Measurements from ENCODE around the gene ANKRD13B. TPM values are rescaled to one million over a fixed set of nuclear protein-coding genes. Genes with fewer than 3 reads are reported as not detected.

Gene ANKRD13B
- total RNA-seq, 5 donors from 2014 or later (not counting 1 experiment from before 2014, with no cell fraction given): 1.7 to 6.4 (median 4.1) TPM

- H3K9me3 Mint-ChIP-seq: no peaks in the 10 kb centered on the region
- H3K27ac ChIP-seq (ENCODE audit: low read length): no peak overlapping the region
- peaks cover 3% of the 10 kb centered on the region for H3K36me3 Mint-ChIP-seq
- ATAC-seq (replicated peaks in 1 of 4) (no peak), DNase-seq (peak in 2 of 35 experiments; percentile 2 to 13)
- peaks cover 9 to 30% of the 10 kb centered on the region in 2 experiments for H3K4me1 ChIP-seq (ENCODE audit: control insufficient read depth in 1 of 2, extremely low read depth in 1 of 2, insufficient read depth in 2 of 2, low read length in 2 of 2)
- no peak overlapping the region for H3K4me3 Mint-ChIP-seq
- peaks cover 22 to 44% of the 10 kb centered on the region in 2 donors for H3K36me3 ChIP-seq (ENCODE audit: control insufficient read depth in 2 of 2, extremely low read depth in 1 of 2, insufficient read depth in 1 of 2, low read length in 1 of 2)
- ChIA-PET POLR2A (interaction anchor here in 1 of 2 donors (0.6 kb wide), 1 partner anchor 46 kb away, joined by 3 read pairs; no protein-coding TSS in a partner anchor), CTCF (interaction anchor here in 1 of 2 donors (0.6 to 2.3 kb wide), 3 partner anchors 37 to 202 kb away, joined by 6 to 7 read pairs (median 6); no protein-coding TSS in a partner anchor)
- H3K27ac Mint-ChIP-seq: no peak overlapping the region
- no peaks in the 10 kb centered on the region for H3K27me3 Mint-ChIP-seq
- H3K4me1 Mint-ChIP-seq: peaks cover 12 to 20% (median 16%) of the 10 kb centered on the region in 3 donors
- no peak overlapping the region for H3K4me3 ChIP-seq (ENCODE audit: control insufficient read depth in 1 of 2, extremely low read depth in 1 of 2, low read length in 1 of 2)
- 89% methylated on average over 18 of the region's 30 CpGs for WGBS (ENCODE audit: insufficient coverage)
- H3K27me3 ChIP-seq (replicated peaks in 1 of 2; ENCODE audit: control insufficient read depth in 2 of 2, extremely low read depth in 1 of 2, insufficient read depth in 2 of 2, low read length in 1 of 2): no peaks in the 10 kb centered on the region
- H3K9me3 ChIP-seq: no peaks in the 10 kb centered on the region
These were observed 20.9 kb upstream of the ANKRD13B start for GRCh38 chr17:29571883-29572681.

GRCh38 chr17:29572691-29573557, 20.0 kb upstream of the ANKRD13B start:
- ChIA-PET POLR2A (interaction anchor here in 1 of 2 donors (0.6 kb wide), 1 partner anchor 45 kb away, joined by 3 read pairs; no protein-coding TSS in a partner anchor), CTCF (interaction anchor here (0.6 to 1.5 kb wide), 3 partner anchors 37 to 203 kb away, joined by 5 to 7 read pairs (median 6); no protein-coding TSS in a partner anchor)
- no peaks in the 10 kb centered on the region for H3K27me3 ChIP-seq (replicated peaks in 1 of 2; ENCODE audit: control insufficient read depth in 2 of 2, extremely low read depth in 1 of 2, insufficient read depth in 2 of 2, low read length in 1 of 2)
- peak in 21 of 35 experiments; percentile 26 to 78 (median 57) for DNase-seq
- H3K27ac ChIP-seq (ENCODE audit: low read length): no peak overlapping the region
- Mint-ChIP-seq H3K27me3 (no peaks in the 10 kb centered on the region), H3K4me3 (no peak overlapping the region), H3K4me1 (peaks cover 12 to 20% (median 16%) of the 10 kb centered on the region in 3 donors), H3K9me3 (no peaks in the 10 kb centered on the region), H3K27ac (no peak overlapping the region), H3K36me3 (peaks cover 3% of the 10 kb centered on the region)
- H3K9me3 ChIP-seq: no peaks in the 10 kb centered on the region
- no peak overlapping the region for H3K4me3 ChIP-seq (ENCODE audit: control insufficient read depth in 1 of 2, extremely low read depth in 1 of 2, low read length in 1 of 2)
- WGBS (ENCODE audit: insufficient coverage): 42% methylated on average over 42 of the region's 62 CpGs
- H3K36me3 ChIP-seq (ENCODE audit: control insufficient read depth in 2 of 2, extremely low read depth in 1 of 2, insufficient read depth in 1 of 2, low read length in 1 of 2): peaks cover 26 to 52% of the 10 kb centered on the region in 2 donors
- H3K4me1 ChIP-seq (ENCODE audit: control insufficient read depth in 1 of 2, extremely low read depth in 1 of 2, insufficient read depth in 2 of 2, low read length in 2 of 2): peaks cover 5 to 25% of the 10 kb centered on the region in 2 experiments
- peak; percentile 16 to 37 (median 26) for ATAC-seq (replicated peaks in 1 of 4)

DNA sequence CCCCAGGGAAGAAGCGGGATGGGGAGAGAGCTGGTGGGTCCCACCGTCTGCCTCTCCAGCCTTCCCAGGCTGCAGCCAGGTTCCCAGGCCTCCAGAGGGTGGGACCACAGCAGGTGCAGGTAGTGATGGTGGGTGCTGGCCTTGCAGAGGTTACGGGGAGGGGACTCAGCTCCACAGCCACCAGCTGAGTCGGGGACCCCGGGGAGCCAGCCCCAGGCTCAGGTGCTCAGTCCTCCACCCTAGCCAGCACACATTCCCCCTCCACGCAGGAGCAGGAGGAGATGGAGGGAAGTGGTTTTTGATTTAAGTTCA, 19.4 kb upstream of the ANKRD13B start:
- DNase-seq: peak in 2 of 35 experiments; percentile 4 to 11
- H3K27me3 ChIP-seq (replicated peaks in 1 of 2; ENCODE audit: control insufficient read depth in 2 of 2, extremely low read depth in 1 of 2, insufficient read depth in 2 of 2, low read length in 1 of 2): no peaks in the 10 kb centered on the region
- 80% methylated on average over 1 of the region's 6 CpGs for WGBS (ENCODE audit: insufficient coverage)
- H3K27ac ChIP-seq (ENCODE audit: low read length): no peak overlapping the region
- Mint-ChIP-seq H3K4me1 (peaks cover 12 to 20% (median 16%) of the 10 kb centered on the region in 3 donors), H3K4me3 (no peak overlapping the region), H3K27ac (no peak overlapping the region), H3K27me3 (no peaks in the 10 kb centered on the region), H3K9me3 (no peaks in the 10 kb centered on the region), H3K36me3 (peaks cover 5% of the 10 kb centered on the region)
- H3K9me3 ChIP-seq: no peaks in the 10 kb centered on the region
- ChIA-PET POLR2A (no interaction called here), CTCF (interaction anchor here in 1 of 2 donors (0.7 kb wide), 1 partner anchor 166 kb away, joined by 5 read pairs; no protein-coding TSS in a partner anchor)
- peaks cover 5 to 22% of the 10 kb centered on the region in 2 experiments for H3K4me1 ChIP-seq (ENCODE audit: control insufficient read depth in 1 of 2, extremely low read depth in 1 of 2, insufficient read depth in 2 of 2, low read length in 2 of 2)
- no peak for ATAC-seq (replicated peaks in 1 of 4)
- H3K4me3 ChIP-seq (ENCODE audit: control insufficient read depth in 1 of 2, extremely low read depth in 1 of 2, low read length in 1 of 2): no peak overlapping the region
- H3K36me3 ChIP-seq (ENCODE audit: control insufficient read depth in 2 of 2, extremely low read depth in 1 of 2, insufficient read depth in 1 of 2, low read length in 1 of 2): peaks cover 26 to 58% of the 10 kb centered on the region in 2 donors

GRCh38 chr17:29573871-29574731, 18.8 kb upstream of the ANKRD13B start:
- peak in 1 of 35 experiments; percentile 11 for DNase-seq
- POLR2A ChIA-PET: no interaction called here
- 94% methylated on average over 4 of the region's 14 CpGs for WGBS (ENCODE audit: insufficient coverage)
- no peaks in the 10 kb centered on the region for H3K9me3 ChIP-seq
- peaks cover 26 to 64% of the 10 kb centered on the region in 2 donors for H3K36me3 ChIP-seq (ENCODE audit: control insufficient read depth in 2 of 2, extremely low read depth in 1 of 2, insufficient read depth in 1 of 2, low read length in 1 of 2)
- no peak for ATAC-seq (replicated peaks in 1 of 4)
- H3K4me1 Mint-ChIP-seq: peaks cover 10 to 18% (median 13%) of the 10 kb centered on the region in 3 donors
- H3K27ac Mint-ChIP-seq: no peak overlapping the region
- H3K4me3 ChIP-seq (ENCODE audit: control insufficient read depth in 1 of 2, extremely low read depth in 1 of 2, low read length in 1 of 2): no peak overlapping the region
- no peaks in the 10 kb centered on the region for H3K9me3 Mint-ChIP-seq
- peaks cover 6% of the 10 kb centered on the region for H3K36me3 Mint-ChIP-seq
- H3K4me3 Mint-ChIP-seq: no peak overlapping the region
- H3K4me1 ChIP-seq (ENCODE audit: control insufficient read depth in 1 of 2, extremely low read depth in 1 of 2, insufficient read depth in 2 of 2, low read length in 2 of 2): peaks cover 5 to 17% of the 10 kb centered on the region in 2 experiments
- H3K27me3 Mint-ChIP-seq: no peaks in the 10 kb centered on the region
- H3K27me3 ChIP-seq (replicated peaks in 1 of 2; ENCODE audit: control insufficient read depth in 2 of 2, extremely low read depth in 1 of 2, insufficient read depth in 2 of 2, low read length in 1 of 2): no peaks in the 10 kb centered on the region
- H3K27ac ChIP-seq (ENCODE audit: low read length): no peak overlapping the region
- CTCF ChIA-PET: interaction anchor here in 1 of 2 donors (0.6 to 0.7 kb wide), 2 partner anchors 165 to 206 kb away, joined by 5 read pairs; no protein-coding TSS in a partner anchor

DNA sequence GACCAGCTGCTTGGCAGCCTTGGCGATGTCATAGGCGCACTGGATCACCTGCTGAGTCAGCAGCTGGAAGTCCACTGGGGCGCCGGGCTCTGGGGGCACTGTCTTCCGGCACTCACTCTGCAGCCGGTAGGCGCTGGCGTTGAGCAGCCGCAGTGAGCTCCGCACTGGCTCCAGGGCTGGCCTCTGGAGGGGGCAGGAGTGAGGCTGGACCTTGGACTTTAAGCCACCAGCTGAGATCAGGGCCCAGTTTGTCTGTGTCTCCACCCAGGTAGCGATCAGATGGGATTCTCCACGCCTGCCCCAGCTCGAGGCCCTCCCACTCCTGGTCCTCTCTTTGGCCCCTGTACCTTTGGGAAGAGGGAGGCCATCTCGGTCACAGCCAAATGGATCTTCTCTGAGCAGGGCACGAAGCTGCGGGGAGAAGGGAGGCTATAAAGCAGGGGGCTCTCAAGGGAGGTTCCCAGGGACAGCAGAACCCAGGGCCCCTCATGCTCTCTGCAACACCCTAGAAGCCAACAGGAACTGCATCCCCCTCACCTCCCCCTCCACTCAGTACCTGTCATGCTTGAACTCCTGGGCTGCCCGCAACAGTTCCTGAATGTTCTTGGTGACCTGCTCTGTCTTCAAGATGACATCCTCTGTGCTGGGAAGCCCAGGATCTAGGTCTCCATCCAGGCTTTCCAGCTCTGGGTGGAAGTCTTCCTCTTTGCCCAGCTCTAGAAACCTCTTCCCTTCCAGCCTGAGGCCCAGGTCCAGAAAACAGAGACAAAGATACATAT, 18.0 kb upstream of the ANKRD13B start:
- WGBS (ENCODE audit: insufficient coverage): 98% methylated on average over 12 of the region's 17 CpGs
- H3K9me3 ChIP-seq: no peaks in the 10 kb centered on the region
- Mint-ChIP-seq H3K27ac (no peak overlapping the region), H3K9me3 (no peaks in the 10 kb centered on the region), H3K4me3 (no peak overlapping the region), H3K4me1 (peaks cover 8 to 13% (median 8%) of the 10 kb centered on the region in 3 donors), H3K27me3 (no peaks in the 10 kb centered on the region), H3K36me3 (peaks cover 10% of the 10 kb centered on the region)
- DNase-seq: peak in 1 of 35 experiments; percentile 12
- ChIA-PET CTCF (interaction anchor here (0.6 kb wide), 2 partner anchors 205 to 233 kb away, joined by 5 read pairs; no protein-coding TSS in a partner anchor), POLR2A (interaction anchor here in 1 of 2 donors (0.6 kb wide), 1 partner anchor 21 kb away, joined by 5 read pairs; no protein-coding TSS in a partner anchor)
- no peak for ATAC-seq (replicated peaks in 1 of 4)
- H3K4me3 ChIP-seq (ENCODE audit: control insufficient read depth in 1 of 2, extremely low read depth in 1 of 2, low read length in 1 of 2): no peak overlapping the region
- no peaks in the 10 kb centered on the region for H3K27me3 ChIP-seq (replicated peaks in 1 of 2; ENCODE audit: control insufficient read depth in 2 of 2, extremely low read depth in 1 of 2, insufficient read depth in 2 of 2, low read length in 1 of 2)
- no peak overlapping the region for H3K27ac ChIP-seq (ENCODE audit: low read length)
- peaks cover 26 to 72% of the 10 kb centered on the region in 2 donors for H3K36me3 ChIP-seq (ENCODE audit: control insufficient read depth in 2 of 2, extremely low read depth in 1 of 2, insufficient read depth in 1 of 2, low read length in 1 of 2)
- peaks cover 0 to 12% of the 10 kb centered on the region in 2 experiments for H3K4me1 ChIP-seq (ENCODE audit: control insufficient read depth in 1 of 2, extremely low read depth in 1 of 2, insufficient read depth in 2 of 2, low read length in 2 of 2)
